GM18861 (cell line): ENCODE results near the gene ZNF460.

Source experiments
- ATAC-seq: cut with Tn5 transposase; IDR thresholded peaks from one replicate; pipeline ENCODE4 v1.9.1; 2021; ENCODE audit not compliant: unreplicated experiment

The ZNF460 gene

DNA sequence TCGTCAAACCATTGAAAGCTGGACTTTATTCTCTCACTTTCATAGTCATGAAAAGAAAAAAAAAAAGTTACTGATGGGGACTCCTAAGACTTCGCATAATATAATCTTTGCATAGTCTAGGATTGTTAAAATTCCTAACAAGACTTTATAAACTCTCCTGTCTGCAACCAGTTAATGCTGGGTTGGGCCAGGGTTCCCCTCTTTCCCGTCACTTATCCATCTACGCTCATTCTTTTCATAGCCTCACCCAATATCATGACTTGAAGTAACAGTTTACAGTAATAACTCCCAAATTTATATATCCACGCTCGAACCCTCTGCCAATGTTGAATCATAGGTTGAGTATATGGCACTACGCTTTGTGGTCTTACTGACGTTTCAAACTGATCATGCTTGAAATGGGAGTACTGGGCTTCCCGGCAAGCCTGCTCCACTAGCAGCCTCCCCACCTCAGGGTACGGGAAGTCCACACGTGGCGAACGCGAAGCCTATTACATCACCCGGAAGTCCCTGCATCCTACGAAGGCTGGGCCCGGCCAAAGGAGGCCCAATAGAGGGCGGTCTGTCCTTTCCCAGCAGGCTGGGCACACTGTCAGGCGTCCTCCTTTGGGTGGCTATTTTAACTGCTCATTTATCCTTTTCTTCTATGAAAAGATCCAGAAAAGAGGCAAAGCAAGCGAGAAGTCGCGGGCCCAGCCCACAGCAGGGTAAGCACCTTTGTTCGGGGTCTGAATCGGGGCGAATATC lies 694 bp upstream of the ZNF460 start:
- ATAC-seq: peak; percentile 55

DNA sequence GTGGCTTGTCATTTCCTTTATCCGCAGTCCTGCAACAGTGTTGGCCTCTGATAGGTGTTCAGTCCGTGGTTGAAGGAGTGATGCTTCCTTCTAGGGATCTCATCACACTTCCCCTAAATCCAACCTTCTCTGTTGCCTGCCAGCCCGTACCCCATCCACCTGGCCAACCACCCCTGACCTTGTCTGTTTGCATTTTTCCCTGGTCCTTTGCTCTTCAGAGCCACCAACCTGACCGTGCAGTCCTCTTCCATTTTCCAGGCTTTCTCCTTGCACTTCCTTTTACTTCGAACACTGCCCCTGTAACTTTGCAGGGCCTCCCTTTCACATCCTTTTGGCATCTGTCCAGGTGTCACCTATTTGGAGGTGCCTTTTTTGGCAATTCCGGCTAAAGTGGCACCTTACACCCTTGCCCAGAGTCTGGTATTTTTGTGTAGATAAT lies 696 bp downstream of the ZNF460 start:
- ATAC-seq: no peak

DNA sequence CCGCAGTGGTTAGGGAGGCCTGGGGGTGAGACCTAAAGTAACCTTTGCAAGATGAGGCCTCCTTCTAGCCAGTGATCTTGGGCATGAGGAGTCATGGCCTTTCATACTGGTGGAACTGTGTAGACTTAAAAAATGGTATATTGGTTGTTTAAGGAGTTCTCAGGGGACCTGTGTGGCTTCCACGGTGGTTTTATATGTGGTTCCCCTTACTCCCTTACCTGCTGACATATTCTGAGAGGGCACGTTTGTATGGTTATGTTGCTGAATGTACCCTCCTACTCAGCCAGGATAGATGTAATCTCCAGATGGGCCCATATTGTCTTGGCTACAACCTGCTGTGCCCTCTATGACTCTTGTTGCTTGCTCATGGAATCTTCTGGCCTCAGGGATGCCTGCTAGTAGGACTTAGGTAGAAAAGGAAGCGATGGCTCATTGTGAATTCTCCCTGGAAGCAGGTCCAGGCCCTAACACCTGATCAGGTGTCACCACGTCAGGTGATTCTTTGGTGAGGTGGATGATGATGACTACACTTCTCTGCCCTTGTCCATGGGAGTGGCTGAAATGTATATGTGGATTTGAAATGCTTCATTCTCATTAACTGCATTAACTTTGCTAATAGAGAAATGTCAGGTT lies 1.8 kb downstream of the ZNF460 start:
- ATAC-seq: no peak

DNA sequence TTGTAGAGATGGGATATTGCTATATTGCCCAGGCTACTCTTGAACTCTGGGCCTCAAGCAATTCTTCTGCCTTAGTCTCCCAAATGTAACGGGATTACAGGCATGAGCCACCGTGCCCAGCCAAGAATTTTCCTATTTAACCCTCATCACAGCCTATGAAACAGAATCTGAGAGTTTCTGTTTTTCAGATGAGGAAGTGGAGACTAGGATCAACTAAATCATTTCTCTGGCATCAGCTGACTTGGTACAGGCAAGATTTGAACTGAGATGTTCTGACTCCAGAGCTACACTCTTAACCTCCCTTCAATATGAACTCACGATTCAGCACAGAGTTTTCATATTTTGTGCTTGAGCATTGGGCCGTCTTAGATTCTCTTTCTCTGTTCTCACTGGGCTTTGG lies 8.1 kb downstream of the ZNF460 start:
- no peak for ATAC-seq

DNA sequence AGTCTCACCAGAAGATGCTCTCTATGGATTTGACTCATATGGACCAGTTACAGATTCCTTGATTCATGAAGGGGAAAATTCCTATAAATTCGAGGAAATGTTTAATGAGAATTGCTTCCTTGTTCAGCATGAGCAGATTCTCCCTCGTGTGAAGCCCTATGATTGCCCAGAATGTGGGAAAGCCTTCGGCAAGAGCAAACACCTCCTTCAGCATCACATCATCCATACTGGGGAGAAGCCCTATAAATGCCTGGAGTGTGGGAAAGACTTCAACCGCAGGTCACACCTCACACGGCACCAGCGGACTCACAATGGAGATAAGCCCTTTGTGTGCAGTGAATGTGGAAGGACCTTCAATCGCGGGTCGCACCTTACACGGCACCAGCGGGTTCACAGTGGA lies 10.7 kb downstream of the ZNF460 start:
- ATAC-seq: no peak

DNA sequence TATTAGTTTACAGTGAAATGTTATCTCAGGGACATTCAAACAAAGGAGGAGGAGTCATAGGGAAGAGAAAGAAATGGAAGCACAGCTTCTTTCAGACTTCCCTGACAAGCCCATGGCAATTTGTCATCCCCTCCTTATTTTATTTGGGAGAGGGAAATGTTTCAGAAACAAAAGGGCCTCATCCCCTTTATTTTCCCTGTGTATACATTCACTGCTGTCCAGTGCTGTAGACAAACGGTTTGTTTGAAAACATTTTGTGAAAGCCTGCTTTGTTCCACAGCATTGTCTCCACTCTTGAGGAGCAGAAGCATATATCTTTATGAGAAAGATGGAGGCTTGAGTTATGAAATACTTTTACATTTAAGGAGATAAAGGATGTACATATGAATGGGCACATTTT lies 12.3 kb downstream of the ZNF460 start:
- no peak for ATAC-seq

DNA sequence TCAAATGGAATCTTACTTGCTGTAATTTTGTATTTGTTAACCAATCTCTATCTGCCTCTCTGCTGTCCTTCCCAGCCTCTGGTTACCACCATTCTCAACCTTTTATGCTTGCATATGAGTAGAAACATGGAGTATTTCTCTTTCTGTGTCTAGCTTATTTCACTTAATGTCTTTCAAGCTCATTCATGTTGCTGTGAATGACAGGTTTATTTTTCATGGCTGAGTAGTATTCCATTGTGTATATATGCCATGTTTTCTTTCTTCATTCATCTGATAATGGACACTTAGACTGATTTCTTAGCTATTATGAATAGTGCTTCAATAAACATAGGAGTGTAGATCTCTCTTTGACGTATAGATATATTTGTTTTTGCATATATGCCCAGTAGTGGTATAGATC lies 13.4 kb downstream of the ZNF460 start:
- ATAC-seq: no peak

DNA sequence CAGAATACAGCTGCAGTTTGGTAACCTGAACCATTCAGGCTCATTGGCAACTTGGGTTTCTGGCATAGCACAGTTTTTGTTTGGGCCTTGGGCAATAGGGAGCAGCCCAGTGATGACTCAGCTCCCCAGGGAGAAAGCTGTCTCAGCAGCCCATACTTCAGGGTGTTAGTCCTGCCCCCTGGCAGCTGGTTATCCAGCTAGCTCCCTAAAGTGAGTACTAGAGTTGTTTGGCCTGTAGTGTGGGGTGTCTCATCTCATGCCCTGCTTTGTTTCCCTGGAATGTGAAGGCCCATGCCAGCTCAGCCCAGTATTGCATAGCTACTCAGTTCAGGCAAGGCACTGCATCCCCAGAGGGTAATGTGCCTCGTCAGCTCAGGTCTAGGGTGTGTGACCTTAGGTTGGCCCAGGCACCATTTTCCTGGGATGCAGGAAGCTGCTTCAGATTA lies 21.8 kb downstream of the ZNF460 start:
- no peak for ATAC-seq

DNA sequence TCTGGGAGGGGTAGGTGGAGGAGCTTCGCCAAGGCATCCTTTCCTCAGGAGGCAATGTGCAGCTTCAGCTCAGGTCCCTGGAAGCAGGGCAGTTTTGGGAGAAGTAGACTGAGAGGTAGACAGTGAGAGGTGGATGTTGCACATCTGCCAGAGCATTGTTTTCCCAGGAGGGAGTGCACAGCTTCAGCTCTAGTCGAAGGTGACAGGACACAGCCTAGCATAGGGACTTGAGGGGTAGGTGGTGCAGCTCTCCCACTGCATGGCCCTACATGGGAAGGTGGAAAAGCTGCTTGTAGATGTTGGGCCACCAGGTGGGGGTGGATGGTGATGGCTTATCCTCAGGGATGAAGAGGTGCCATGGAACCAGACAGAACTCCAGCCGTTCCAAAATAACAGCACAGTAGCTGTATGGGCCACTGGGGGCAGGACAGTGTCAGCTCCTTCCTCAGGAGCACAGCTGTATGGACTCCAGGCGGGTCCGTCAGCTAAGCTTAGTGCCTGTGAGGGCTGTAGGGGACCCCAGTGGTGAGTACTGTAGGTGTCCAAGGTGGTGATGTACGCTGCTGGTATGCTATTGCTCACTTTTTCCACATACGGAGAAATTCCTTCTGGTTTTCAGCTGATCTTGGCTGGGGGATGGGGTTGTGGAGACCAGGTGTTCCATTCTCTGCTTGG lies 22.6 kb downstream of the ZNF460 start:
- ATAC-seq: no peak

DNA sequence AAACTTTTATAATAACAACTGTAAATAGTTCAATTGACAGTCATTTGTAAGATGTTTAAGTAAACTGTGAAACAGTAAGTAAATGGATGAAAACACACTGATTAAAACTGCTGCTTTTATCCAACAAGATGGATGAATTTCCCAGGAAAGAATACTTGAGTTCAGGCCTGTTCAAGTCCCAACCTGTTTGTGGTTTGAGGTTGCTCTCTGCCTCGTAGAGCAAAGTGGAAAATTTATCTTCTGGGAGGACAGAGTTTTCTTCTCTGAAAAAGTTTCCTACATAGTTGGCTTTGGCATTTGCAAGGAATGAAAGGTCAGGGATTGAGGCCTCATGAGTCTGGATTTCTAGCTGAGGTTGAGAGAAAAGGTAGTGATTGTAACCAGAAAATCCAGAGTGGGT lies 24.8 kb downstream of the ZNF460 start:
- no peak for ATAC-seq

DNA sequence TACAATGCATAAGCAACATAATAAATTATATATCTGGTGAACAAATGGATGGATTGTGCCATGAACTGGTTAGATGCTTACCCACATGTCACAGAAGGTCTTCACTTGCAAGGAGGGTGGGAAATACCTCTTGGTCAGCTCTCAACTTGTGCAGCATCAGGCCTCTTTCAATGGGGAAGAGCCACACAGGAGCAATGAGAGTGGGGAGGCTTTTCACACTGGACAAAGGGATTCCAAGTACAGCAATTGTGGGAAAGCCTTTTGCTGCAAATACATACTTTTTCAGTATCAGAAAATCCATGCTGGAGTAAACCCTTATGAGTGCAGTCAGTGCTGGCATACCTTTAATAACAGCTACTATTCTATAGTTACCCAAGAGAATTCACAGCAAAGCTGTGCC lies 28.2 kb downstream of the ZNF460 start:
- no peak for ATAC-seq

DNA sequence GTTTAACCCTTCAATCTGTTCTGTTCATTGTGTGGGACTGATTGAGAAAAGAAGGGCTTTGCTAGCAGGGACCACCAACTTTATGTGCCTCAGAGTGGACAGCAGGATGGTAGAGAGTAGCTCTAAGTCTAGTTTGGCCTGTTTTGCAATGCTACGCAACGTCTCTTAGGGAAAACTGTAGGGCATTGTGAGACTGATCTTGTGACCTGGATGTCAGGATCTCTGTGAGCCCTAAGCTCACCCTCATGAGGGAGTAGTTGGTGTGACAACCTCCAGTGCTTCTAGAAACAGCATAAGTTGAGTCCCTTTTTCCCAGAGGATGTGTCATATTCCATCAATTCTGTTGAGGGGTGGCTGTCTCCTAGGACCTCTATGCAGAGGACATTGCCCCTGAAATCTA lies 30.5 kb downstream of the ZNF460 start:
- no peak for ATAC-seq

DNA sequence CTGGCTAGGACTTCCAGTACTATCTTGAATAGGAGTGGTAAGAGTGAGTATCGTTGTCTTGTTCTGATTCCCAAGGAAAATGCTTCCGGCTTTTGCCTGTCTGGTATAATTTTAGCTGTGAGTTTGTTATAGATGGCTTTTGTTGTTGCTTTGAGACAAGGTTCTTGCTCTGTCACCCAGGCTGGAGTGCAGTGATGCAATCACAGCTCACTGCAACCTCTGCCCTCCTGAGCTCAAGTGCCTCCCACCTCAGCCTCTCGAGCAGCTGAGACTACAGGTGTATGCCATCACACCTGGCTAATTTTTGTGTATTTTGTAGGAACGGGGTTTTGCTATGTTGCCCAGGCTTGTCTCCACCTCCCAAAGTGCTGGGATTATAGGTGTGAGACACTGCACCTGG lies 33.9 kb downstream of the ZNF460 start:
- no peak for ATAC-seq

DNA sequence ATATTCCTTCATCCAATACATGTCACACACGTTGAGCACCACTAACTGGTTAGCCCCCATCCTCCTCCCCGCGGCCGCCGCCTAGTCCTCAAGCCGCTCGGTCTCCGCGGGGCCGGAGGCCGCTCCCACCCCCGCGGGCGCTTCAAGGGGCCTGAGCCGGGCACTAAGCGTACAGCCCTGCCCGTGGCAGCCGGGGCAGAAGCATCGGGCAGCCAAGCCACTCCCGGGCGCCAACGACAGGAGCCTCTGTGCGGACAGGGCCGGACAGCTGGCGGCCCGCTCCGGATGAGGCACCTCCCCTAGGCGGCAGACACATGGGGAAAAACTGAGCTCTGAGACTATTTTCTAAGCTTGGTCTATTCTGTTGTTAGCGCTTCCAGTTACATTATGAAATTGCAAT lies 37.2 kb downstream of the ZNF460 start:
- ATAC-seq: no peak

DNA sequence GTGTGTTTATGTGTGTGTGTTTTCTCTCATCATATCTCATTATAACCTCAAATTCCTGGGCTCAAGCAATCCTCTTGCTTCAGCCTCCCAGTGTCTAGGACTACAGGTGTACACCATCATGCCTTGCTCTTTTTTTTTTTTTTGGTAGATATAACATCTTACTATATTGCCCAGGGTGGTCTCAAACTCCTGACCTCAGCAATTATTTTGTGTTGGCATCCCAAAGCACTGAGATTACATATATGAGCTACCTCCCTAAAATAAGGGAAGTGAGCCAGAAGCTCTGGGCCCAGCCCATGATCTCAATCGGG lies 39.5 kb downstream of the ZNF460 start:
- ATAC-seq: no peak

DNA sequence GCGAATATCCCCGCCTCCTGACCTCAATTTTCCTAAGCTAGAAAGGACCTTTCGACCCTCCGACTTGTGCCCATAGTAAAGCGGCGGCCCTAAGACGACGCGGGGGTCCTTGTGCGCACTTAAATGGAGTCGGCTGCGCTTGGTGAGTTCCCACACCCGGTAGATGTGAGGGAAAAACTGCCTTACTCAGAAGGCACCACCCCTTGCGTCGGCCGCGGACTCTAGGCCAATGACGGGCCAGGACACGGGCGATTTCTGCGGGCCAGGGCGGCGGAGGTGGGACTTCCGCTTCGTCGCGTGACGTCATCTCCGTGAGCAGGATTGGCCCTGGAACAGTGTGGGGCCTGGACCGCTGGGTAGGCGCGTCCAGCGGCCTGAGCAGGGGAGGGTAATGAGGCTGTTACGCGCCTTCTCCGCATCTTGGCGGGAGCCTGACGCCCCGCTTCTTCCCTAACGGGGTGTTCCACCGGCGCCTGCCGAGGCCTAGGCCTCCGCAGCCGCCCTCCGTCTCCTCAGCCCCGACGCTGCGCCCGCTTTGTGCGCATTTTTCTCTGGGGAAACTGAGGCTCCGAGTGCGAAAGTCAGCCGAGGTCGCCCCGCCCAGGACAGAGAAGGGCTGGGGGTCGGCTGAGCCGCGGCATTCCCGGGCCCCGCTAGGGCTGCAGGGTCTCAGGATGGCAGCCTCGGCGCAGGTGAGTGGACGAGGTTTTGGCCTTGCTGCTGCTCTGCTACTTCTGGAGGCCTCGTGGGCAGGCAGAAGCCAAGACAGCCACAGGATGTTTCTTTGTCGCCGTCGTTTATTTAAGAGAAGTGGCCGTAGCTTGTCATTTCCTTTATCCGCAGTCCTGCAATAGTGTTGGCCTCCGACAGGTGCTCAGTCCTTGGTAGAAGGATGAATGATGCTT lies 40.1 kb downstream of the ZNF460 start, which contains the start of gene ZNF543:
Gene ZNF543, plus strand, starts transcription at position 293 of the 905 bp plus-strand sequence. Its CDS starts 382 bp downstream, at position 675.
- ATAC-seq: peak; percentile 91

DNA sequence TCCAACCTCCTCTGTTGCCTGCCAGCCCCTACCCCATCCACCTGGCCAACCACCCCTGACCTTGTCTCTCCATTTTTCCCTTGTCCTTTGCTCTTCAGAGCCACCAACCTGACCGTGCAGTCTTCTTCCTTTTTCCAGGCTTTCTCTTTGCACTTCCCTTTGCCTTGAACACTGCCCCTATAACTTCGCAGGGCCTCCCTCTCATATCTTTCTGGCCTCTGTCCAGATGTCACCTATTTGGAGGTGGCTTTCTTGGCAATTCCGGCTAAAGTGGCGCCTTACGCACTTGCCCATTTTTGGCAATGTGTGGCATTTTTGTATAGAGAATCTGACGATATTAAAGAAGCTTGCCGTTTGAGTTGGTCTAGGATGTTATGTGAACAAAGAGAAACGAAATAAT lies 40.8 kb downstream of the ZNF460 start:
- no peak for ATAC-seq

DNA sequence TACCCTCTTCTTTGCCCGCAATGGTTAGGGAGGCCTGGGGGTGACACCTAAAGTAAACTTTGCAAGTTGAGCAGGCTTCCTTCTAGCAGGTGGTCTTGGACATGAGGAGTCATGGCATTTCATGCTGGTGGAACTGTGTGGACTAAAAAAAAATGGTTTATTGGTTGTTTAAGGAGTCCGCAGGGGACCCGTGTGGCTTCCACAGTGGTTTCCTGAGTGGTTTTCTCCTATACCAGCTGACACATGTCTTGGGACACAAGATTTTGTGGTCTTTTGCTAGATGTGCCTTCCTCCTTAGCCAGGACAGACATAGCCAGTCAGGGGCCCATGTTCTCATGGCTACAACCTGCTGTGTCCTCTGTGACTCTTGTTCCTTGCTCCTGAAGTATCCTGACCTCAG lies 41.5 kb downstream of the ZNF460 start:
- no peak for ATAC-seq

DNA sequence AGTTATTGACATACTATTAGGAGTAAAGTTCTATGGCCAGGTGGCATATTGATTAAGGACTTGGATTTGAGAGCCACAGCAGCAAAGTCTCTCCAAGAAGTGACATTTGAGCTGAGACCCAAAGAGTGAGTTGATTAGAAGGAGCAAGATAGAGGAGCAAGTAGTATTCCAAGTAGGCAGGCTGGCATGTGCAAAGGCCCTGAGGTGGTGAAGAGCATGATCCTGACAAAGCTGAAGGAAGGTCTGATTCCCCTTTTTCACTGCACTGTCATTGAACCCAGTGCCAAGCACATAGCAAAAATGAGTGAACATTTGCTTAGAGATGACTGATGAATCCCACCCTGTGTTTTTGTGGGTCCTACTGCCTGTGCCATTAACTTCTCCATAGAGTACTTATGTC lies 44.7 kb downstream of the ZNF460 start:
- ATAC-seq: no peak

DNA sequence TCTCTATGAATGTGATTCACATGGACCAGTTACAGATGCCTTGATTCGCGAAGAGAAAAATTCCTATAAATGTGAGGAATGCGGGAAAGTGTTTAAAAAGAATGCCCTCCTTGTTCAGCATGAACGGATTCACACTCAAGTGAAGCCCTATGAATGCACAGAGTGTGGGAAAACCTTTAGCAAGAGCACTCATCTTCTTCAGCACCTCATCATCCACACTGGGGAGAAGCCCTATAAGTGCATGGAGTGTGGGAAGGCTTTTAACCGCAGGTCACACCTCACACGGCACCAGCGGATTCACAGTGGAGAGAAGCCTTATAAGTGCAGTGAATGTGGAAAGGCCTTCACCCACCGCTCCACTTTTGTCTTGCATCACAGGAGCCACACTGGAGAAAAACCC lies 47.7 kb downstream of the ZNF460 start:
- ATAC-seq: no peak

DNA sequence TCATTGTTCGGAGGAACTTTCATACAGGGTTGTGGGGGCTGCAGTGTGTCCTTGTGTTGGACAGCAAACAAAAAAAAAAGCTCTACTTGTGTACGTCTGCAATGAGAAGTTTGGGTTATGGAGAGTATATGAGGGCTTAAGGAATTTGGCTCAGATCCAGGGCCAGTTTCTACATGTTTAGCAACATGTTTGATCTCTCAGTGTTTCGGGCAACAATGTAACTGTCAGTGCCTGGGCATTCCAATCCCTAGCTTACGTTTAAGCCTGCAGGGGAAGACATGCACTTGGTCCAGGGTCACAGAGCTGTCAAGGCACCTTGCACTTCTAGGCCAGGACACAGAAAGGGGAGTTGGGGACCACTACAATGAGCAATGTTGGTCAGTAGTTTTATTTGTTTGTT lies 53.9 kb downstream of the ZNF460 start:
- no peak for ATAC-seq
